HepG2 (cell line): ENCODE measurements around the gene STUB1. TPM values are rescaled to one million over a fixed set of nuclear protein-coding genes. Genes with fewer than 3 reads are reported as not detected.

Source experiments
- CHD4 ChIP-seq: fragments of 200-600 bp; sonication (generic); IDR thresholded peaks from 2 replicates; pipeline ENCODE4 v1.7.0; 2017; ENCODE audit warnings: mild to moderate bottlenecking, low read length, borderline replicate concordance
- GABPB1 ChIP-seq: IDR thresholded peaks from 2 replicates; pipeline ENCODE4 v1.6.1; 2016; ENCODE audit warnings: mild to moderate bottlenecking, missing genetic modification reagents, moderate library complexity, missing compliant biosample characterization
- HMG20A ChIP-seq: IDR thresholded peaks from 2 replicates; pipeline ENCODE4 v1.6.1; 2016; ENCODE audit warnings: borderline replicate concordance
- KLF11 ChIP-seq: IDR thresholded peaks from 2 replicates; pipeline ENCODE4 v1.6.1; 2016; ENCODE audit warnings: missing compliant biosample characterization
- PRMT3 ChIP-seq: sonication (generic); formaldehyde crosslinking; IDR thresholded peaks from 2 replicates; pipeline ENCODE4 v1.8.1; 2022; ENCODE audit warnings: low read depth, mild to moderate bottlenecking, moderate library complexity, missing genetic modification reagents, borderline replicate concordance
- RAD21 ChIP-seq: fragments of 450-650 bp; formaldehyde crosslinking; IDR thresholded peaks from 2 replicates; pipeline ENCODE4 v1.5.0; 2020; ENCODE audit warnings: mild to moderate bottlenecking
- RCOR2 ChIP-seq: IDR thresholded peaks from 2 replicates; pipeline ENCODE4 v1.6.1; 2016; ENCODE audit warnings: missing biosample characterization, missing genetic modification reagents
- TAF15 ChIP-seq: fragments of 200-400 bp; formaldehyde crosslinking; IDR thresholded peaks from one replicate; pipeline ENCODE4 v1.6.1; 2018; ENCODE audit warnings: mild to moderate bottlenecking, low read depth, low read length; ENCODE audit not compliant: poor library complexity, severe bottlenecking
- ZBTB4 ChIP-seq: sonication (generic); formaldehyde crosslinking; IDR thresholded peaks from 2 replicates; pipeline ENCODE4 v1.4.0; 2020; ENCODE audit warnings: missing genetic modification reagents, mild to moderate bottlenecking, borderline replicate concordance
- ZFP36 ChIP-seq: fragments of 150-350 bp; IDR thresholded peaks from 2 replicates; pipeline ENCODE4 v1.6.1; 2018; ENCODE audit warnings: borderline replicate concordance, low read length, low read depth; ENCODE audit not compliant: partially characterized antibody
- ZFP41 ChIP-seq: sonication (generic); formaldehyde crosslinking; IDR thresholded peaks from 2 replicates; pipeline ENCODE4 v1.4.0; 2020; ENCODE audit warnings: mild to moderate bottlenecking, missing genetic modification reagents, borderline replicate concordance
- ZNF160 ChIP-seq: sonication (generic); formaldehyde crosslinking; IDR thresholded peaks from 2 replicates; pipeline ENCODE4 v1.8.0; 2022; ENCODE audit warnings: mild to moderate bottlenecking, inconsistent platforms, missing genetic modification reagents
- ZNF407 ChIP-seq: sonication (generic); formaldehyde crosslinking; IDR thresholded peaks from one replicate; pipeline ENCODE4 v1.5.1; 2020; ENCODE audit warnings: mild to moderate bottlenecking, missing genetic modification reagents; ENCODE audit errors: not compliant biosample characterization
- ZNF460 ChIP-seq: sonication (generic); formaldehyde crosslinking; IDR thresholded peaks from 2 replicates; pipeline ENCODE4 v1.5.1; 2020; ENCODE audit warnings: missing genetic modification reagents, mild to moderate bottlenecking, borderline replicate concordance
- ZNF468 ChIP-seq: sonication (generic); formaldehyde crosslinking; IDR thresholded peaks from 2 replicates; pipeline ENCODE4 v1.8.0; 2022; ENCODE audit warnings: mild to moderate bottlenecking, moderate library complexity, missing genetic modification reagents
- ZNF770 ChIP-seq: sonication (generic); formaldehyde crosslinking; IDR thresholded peaks from 2 replicates; pipeline ENCODE4 v1.5.0; 2020; ENCODE audit warnings: mild to moderate bottlenecking, missing genetic modification reagents
- polyA plus RNA-seq, 8 experiments: library from polyadenylated mRNA; depleted of rRNA in 3 of 8; stranded (reverse) in 7 of 8; unstranded in 1 of 8; fragments of >200 nt; fragmentation: Illumina TruSeq in 4 of 8; extraction: Trizol in 4 of 8; gene quantifications; 2 replicates each; pipeline versions ENCODE4 v1.2.1 to v1.2.3, GENCODE V29; 2011 to 2016; ENCODE audit warnings: low read depth in 4 of 8, missing spikeins in 1 of 8, mixed read lengths in 1 of 8; ENCODE audit not compliant: insufficient read depth in 1 of 8
- total RNA-seq, 5 experiments: library from RNA; depleted of rRNA; stranded (reverse); fragments of >200 nt; fragmentation: Illumina TruSeq; extraction: Trizol; gene quantifications; 2 replicates each; pipeline ENCODE4 v1.2.3, GENCODE V29; 2016; ENCODE audit warnings: low read depth in 1 of 5

STUB1 gene
- total and polyA plus RNA-seq, 2 of the 13 experiments (the other 11 are each of a cell fraction or from before 2014, with no cell fraction given): 52.9 to 78.2 TPM

GRCh38 chr16:648071-648780 is 32.0 kb upstream of the STUB1 start (continued):
- TF ChIP-seq CHD4: no peak
- TF ChIP-seq ZNF407: peak; percentile 18
- no peak for TF ChIP-seq ZNF460 (CRISPR knock-in tag)
- no peak for TF ChIP-seq ZNF160 (CRISPR knock-in tag)
- TF ChIP-seq ZNF468 (CRISPR knock-in tag): no peak
- TF ChIP-seq PRMT3 (CRISPR knock-in tag): no peak
- no peak for TF ChIP-seq ZNF770 (CRISPR knock-in tag)
- peak; percentile 61 for TF ChIP-seq GABPB1
- no peak for TF ChIP-seq ZBTB4 (CRISPR knock-in tag)
- TF ChIP-seq TAF15: no peak
- TF ChIP-seq ZFP36: no peak
- TF ChIP-seq ZFP41 (CRISPR knock-in tag): no peak
- peak; percentile 68 for TF ChIP-seq RAD21 (CRISPR knock-in tag)
- no peak for TF ChIP-seq HMG20A
- TF ChIP-seq RCOR2: no peak
- no peak for TF ChIP-seq KLF11
